Pons (tissue), 1 donor: ENCODE measurements around the gene TMEM181.
"Not testable (repeated sequence)": the region's sequence is repeated elsewhere in the genome, so short reads cannot be mapped to it uniquely, and the experiment has no call there.

Experiments
- DNase-seq: peaks from one replicate; pipeline ENCODE4 v3.0.0-alpha.2; 2016; ENCODE audit warnings: low spot score

Gene TMEM181

GRCh38 chr6:158559895-158560835 is at the start of gene TMEM181:
Gene TMEM181, plus strand, starts transcription at chr6:158560091. Its CDS starts 134 bp downstream, at chr6:158560225.
- DNase-seq = peak; percentile 77

- DNase-seq = peak; percentile 12
Observed at GRCh38 chr6:158512809-158513208, 47.1 kb upstream of the TMEM181 start.

GRCh38 chr6:158514176-158514575 is 45.7 kb upstream of the TMEM181 start:
- no peak for DNase-seq

- DNase-seq = no peak
Observed at GRCh38 chr6:158514991-158515390, 44.9 kb upstream of the TMEM181 start.

- no peak for DNase-seq
Observed at GRCh38 chr6:158516098-158516497, 43.8 kb upstream of the TMEM181 start.

- DNase-seq = no peak
Observed at GRCh38 chr6:158517038-158517437, 42.9 kb upstream of the TMEM181 start.

GRCh38 chr6:158517581-158517980 is 42.3 kb upstream of the TMEM181 start:
- no peak for DNase-seq

GRCh38 chr6:158518191-158519127 is 41.4 kb upstream of the TMEM181 start:
- peak; percentile 91 for DNase-seq

GRCh38 chr6:158519300-158519699 is 40.6 kb upstream of the TMEM181 start:
- DNase-seq = no peak

GRCh38 chr6:158519761-158520160 is 40.1 kb upstream of the TMEM181 start:
- no peak for DNase-seq

- DNase-seq = not testable (repeated sequence)
Observed at GRCh38 chr6:158520975-158521374, 38.9 kb upstream of the TMEM181 start.

- no peak for DNase-seq
Observed at GRCh38 chr6:158521759-158522158, 38.1 kb upstream of the TMEM181 start.

- no peak for DNase-seq
Observed at GRCh38 chr6:158522616-158523015, 37.3 kb upstream of the TMEM181 start.

GRCh38 chr6:158524311-158524710 is 35.6 kb upstream of the TMEM181 start:
- DNase-seq = no peak

GRCh38 chr6:158527858-158528257 is 32.0 kb upstream of the TMEM181 start:
- not testable (repeated sequence) for DNase-seq

GRCh38 chr6:158528826-158529225 is 31.1 kb upstream of the TMEM181 start:
- DNase-seq = no peak

GRCh38 chr6:158529629-158530028 is 30.3 kb upstream of the TMEM181 start:
- DNase-seq = no peak

- no peak for DNase-seq
Observed at GRCh38 chr6:158531566-158531965, 28.3 kb upstream of the TMEM181 start.

GRCh38 chr6:158531970-158532369 is 27.9 kb upstream of the TMEM181 start:
- DNase-seq = no peak

- DNase-seq = no peak
Observed at GRCh38 chr6:158536084-158536890, 23.6 kb upstream of the TMEM181 start.

- no peak for DNase-seq
Observed at GRCh38 chr6:158536891-158537798, 22.7 kb upstream of the TMEM181 start.
